ENCODE results near the gene COL18A1.

Gene COL18A1

GRCh38 chr21:45403133-45403824, 1.7 kb upstream of the COL18A1 start:
- no peak for DNase-seq

- no peak for DNase-seq
Measured at GRCh38 chr21:45403825-45404729, 888 bp upstream of the COL18A1 start.

- DNase-seq: no peak
Measured at GRCh38 chr21:45405271-45405818, 380 bp downstream of the COL18A1 start.

- DNase-seq: no peak
Measured at GRCh38 chr21:45405819-45406762, 1.1 kb downstream of the COL18A1 start.

- DNase-seq: no peak
Measured at GRCh38 chr21:45406801-45407628, 2.0 kb downstream of the COL18A1 start.

- no peak for DNase-seq
Measured at GRCh38 chr21:45407629-45408247, 2.8 kb downstream of the COL18A1 start.

GRCh38 chr21:45408271-45408791, 3.4 kb downstream of the COL18A1 start:
- no peak for DNase-seq

- no peak for DNase-seq
Measured at GRCh38 chr21:45408801-45409261, 3.9 kb downstream of the COL18A1 start.

- DNase-seq: no peak
Measured at GRCh38 chr21:45409466-45410150, 4.6 kb downstream of the COL18A1 start.

GRCh38 chr21:45410151-45410864, 5.3 kb downstream of the COL18A1 start:
- DNase-seq: no peak

- DNase-seq: no peak
Measured at GRCh38 chr21:45410865-45411809, 6.2 kb downstream of the COL18A1 start.

GRCh38 chr21:45411810-45412206, 6.8 kb downstream of the COL18A1 start:
- no peak for DNase-seq

GRCh38 chr21:45412491-45412890, 7.5 kb downstream of the COL18A1 start:
- no peak for DNase-seq

- no peak for DNase-seq
Measured at GRCh38 chr21:45412909-45413611, 8.1 kb downstream of the COL18A1 start.

- no peak for DNase-seq
Measured at GRCh38 chr21:45413922-45414321, 9.0 kb downstream of the COL18A1 start.

- DNase-seq: no peak
Measured at GRCh38 chr21:45414396-45415187, 9.6 kb downstream of the COL18A1 start.

All from GDM1 (cell line).